PC-3 (cell line): Measurements from ENCODE around the gene HEATR5B.

ENCODE experiments used
- CTCF ChIP-seq: fragments of 300-600 bp; sonication (generic); conservative IDR thresholded peaks from 2 replicates; pipeline ENCODE4 v1.5.1; 2017; ENCODE audit warnings: antibody characterized with exemption, low read depth, mild to moderate bottlenecking, low read length
- EZH2 ChIP-seq: fragments of 300-600 bp; sonication (generic); IDR thresholded peaks from one replicate; pipeline ENCODE4 v1.6.1; 2017; ENCODE audit warnings: antibody characterized with exemption, mild to moderate bottlenecking, low read length; ENCODE audit not compliant: unreplicated experiment
- EZH2phosphoT487 ChIP-seq: fragments of 300-600 bp; sonication (generic); IDR thresholded peaks from 2 replicates; pipeline ENCODE4 v1.6.1; 2018; ENCODE audit warnings: mild to moderate bottlenecking, antibody characterized with exemption, low read length, borderline replicate concordance

DNA sequence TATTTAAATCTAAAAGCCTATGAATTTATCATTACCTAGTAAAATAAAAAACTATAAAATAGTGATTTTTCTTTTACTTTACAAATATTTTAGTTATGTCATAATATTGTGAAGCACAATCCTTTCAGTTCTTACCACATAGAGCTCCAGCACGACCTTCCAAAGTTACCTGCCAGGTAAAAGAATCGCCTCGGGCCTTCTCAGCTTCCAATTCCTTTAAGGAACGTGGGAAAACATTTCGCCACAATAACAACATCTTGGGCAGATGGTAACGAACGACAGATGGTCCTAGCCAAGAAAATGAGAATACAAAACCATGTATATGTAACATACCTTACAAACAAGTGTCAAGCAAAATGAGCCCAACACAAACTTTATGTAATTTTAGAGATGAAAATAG is 23.7 kb downstream of the HEATR5B start:
- TF ChIP-seq EZH2 (no peak), CTCF (no peak), EZH2phosphoT487 (no peak)
